ENCODE data around the gene RETREG1. TPM values are rescaled to one million over a fixed set of nuclear protein-coding genes. Genes with fewer than 3 reads are reported as not detected.

RETREG1 gene
- total RNA-seq, 1 experiment from 2014 or later = 3.4 TPM

- H3K9me3 ChIP-seq (ENCODE audit: control insufficient read depth, low read depth, low read length) = no peaks in the 10 kb centered on the region
- no peak overlapping the region for H2BK5ac ChIP-seq (ENCODE audit: insufficient read length, low read length)
- Mint-ChIP-seq H3K27ac (no peak overlapping the region), H3K4me3 (no peak overlapping the region), H3K36me3 (ENCODE audit: insufficient read depth in 1 of 3, low read depth in 3 of 3) (peaks cover 21 to 63% (median 58%) of the 10 kb centered on the region in 3 experiments; a peak in 6 of 7 replicates), H3K27me3 (ENCODE audit: low read depth) (no peaks in the 10 kb centered on the region), H3K4me1 (peaks cover 3 to 8% of the 10 kb centered on the region in 2 experiments), H3K9me3 (no peaks in the 10 kb centered on the region)
- no peak overlapping the region for H2AK5ac ChIP-seq (ENCODE audit: insufficient read length, low read length)
- no peak overlapping the region for H2BK12ac ChIP-seq (ENCODE audit: insufficient read length, low read depth, low read length)
- no peaks in the 10 kb centered on the region for H3K4me1 ChIP-seq (ENCODE audit: insufficient read depth, low read length)
- no peak overlapping the region for H4K5ac ChIP-seq (ENCODE audit: insufficient read length, low read depth, low read length)
- H3K27ac ChIP-seq (ENCODE audit: insufficient read length, low read depth, low read length) = no peak overlapping the region
- H2BK20ac ChIP-seq (ENCODE audit: low read depth, low read length, poor library complexity, severe bottlenecking) = no peak overlapping the region
- no peak overlapping the region for H3K4ac ChIP-seq (ENCODE audit: low read depth, low read length)
- DNase-seq = no peak
- H3K79me2 ChIP-seq (ENCODE audit: insufficient read depth, low read length) = no peaks in the 10 kb centered on the region; the same call in 1 of the 2 replicates
- no peak for TF ChIP-seq CTCF (conservative IDR thresholded peaks at IDR 0.05)
- no peaks in the 10 kb centered on the region for H3K27me3 ChIP-seq (ENCODE audit: insufficient read depth, low read length)
- H3K56ac ChIP-seq (ENCODE audit: insufficient read length, low read depth, low read length) = no peak overlapping the region
- H3K4me2 ChIP-seq (ENCODE audit: insufficient read depth, insufficient read length, low read length) = no peak overlapping the region
- H4K91ac ChIP-seq (ENCODE audit: insufficient read length, low read depth, low read length) = no peak overlapping the region
- H2AFZ ChIP-seq (ENCODE audit: low read length) = no peak overlapping the region
- H3K79me1 ChIP-seq (ENCODE audit: insufficient read depth, low read depth, low read length, poor library complexity, severe bottlenecking) = no peaks in the 10 kb centered on the region
- H3K18ac ChIP-seq (ENCODE audit: insufficient read length, low read depth, low read length) = no peak overlapping the region
- H3K9ac ChIP-seq (ENCODE audit: extremely low read depth, insufficient read length, low read length) = no peak overlapping the region
- no peak overlapping the region for H4K8ac ChIP-seq (replicated peaks; ENCODE audit: insufficient read length, low read depth, low read length)
- no peak overlapping the region for H2BK120ac ChIP-seq (ENCODE audit: low read depth, low read length, poor library complexity, severe bottlenecking)
- no peak overlapping the region for H3K23ac ChIP-seq (ENCODE audit: insufficient read length, low read depth, low read length)
- H3T11ph ChIP-seq (ENCODE audit: low read length) = no peak overlapping the region
- H3K14ac ChIP-seq (ENCODE audit: insufficient read depth, low read length) = no peak overlapping the region
- 100% methylated on average over 1 of the region's 1 CpG for WGBS (ENCODE audit: extremely low coverage, insufficient read length, low lambda C conversion rate)
- H4K20me1 ChIP-seq (ENCODE audit: control insufficient read depth, insufficient read depth, insufficient read length) = no peaks in the 10 kb centered on the region
- H3K23me2 ChIP-seq (ENCODE audit: insufficient read length, low read depth, low read length, poor library complexity, severe bottlenecking) = no peaks in the 10 kb centered on the region
- H2BK15ac ChIP-seq (ENCODE audit: low read depth, low read length) = no peak overlapping the region
Observed at GRCh38 chr5:16457853-16458252, 158.9 kb downstream of the RETREG1 start.
